AG09319 (cell line): Measurements from ENCODE around the gene SDHAF2.

Experiments
- DNase-seq: peaks from one replicate; pipeline ENCODE4 v3.0.0-alpha.2; 2010; ENCODE audit warnings: low read depth; ENCODE audit errors: extremely low read depth
- TF ChIP-seq, protein P1 (sequence below): IDR thresholded peaks from 2 replicates; pipeline ENCODE4 v1.5.1; 2011; ENCODE audit warnings: low read depth, mild to moderate bottlenecking, inconsistent platforms, low read length, moderate library complexity

Gene SDHAF2

DNA sequence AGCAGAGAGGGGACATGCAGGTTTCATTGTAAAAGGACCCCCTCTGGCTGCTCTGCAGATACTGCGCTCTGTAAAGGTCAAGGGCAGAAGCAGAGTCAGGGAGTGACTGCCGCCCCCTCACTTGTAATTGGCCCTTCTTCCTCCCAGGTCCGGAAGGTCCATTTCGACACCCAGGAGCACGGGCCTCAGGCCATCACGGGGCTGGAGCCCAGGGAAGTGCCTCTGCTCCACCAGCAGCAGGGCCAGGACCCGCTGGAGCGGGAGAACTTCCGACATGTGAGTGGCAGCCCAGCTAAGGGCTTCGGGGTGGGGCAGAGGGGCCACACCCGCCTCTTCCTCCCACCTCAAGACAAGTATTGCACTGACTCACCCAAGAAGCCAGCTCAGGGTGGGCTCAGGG is 54.6 kb downstream of the SDHAF2 start:
- DNase-seq, result no peak
- TF ChIP-seq, protein P1, sequence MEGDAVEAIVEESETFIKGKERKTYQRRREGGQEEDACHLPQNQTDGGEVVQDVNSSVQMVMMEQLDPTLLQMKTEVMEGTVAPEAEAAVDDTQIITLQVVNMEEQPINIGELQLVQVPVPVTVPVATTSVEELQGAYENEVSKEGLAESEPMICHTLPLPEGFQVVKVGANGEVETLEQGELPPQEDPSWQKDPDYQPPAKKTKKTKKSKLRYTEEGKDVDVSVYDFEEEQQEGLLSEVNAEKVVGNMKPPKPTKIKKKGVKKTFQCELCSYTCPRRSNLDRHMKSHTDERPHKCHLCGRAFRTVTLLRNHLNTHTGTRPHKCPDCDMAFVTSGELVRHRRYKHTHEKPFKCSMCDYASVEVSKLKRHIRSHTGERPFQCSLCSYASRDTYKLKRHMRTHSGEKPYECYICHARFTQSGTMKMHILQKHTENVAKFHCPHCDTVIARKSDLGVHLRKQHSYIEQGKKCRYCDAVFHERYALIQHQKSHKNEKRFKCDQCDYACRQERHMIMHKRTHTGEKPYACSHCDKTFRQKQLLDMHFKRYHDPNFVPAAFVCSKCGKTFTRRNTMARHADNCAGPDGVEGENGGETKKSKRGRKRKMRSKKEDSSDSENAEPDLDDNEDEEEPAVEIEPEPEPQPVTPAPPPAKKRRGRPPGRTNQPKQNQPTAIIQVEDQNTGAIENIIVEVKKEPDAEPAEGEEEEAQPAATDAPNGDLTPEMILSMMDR, result no peak

DNA sequence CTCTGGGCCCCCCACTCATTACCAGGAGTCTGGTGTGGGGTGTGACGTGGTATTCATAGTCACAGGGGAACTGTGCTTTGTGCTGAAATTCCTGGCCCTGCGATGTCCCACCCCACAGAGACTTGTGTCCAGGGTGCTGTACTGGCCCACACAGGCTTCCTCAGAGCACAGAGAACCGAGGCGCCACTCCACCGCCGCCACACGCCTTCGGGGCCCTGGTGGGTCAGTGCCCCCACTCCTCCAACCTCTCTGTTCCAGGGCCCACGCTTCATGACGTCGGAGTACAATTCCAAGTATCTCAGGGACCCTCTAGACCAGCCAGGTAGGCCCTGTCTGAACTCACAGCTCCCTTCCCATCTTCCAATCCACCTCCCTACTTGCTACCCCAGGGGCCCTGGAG is 55.2 kb downstream of the SDHAF2 start:
- TF ChIP-seq, protein P1, result no peak
- DNase-seq, result no peak

DNA sequence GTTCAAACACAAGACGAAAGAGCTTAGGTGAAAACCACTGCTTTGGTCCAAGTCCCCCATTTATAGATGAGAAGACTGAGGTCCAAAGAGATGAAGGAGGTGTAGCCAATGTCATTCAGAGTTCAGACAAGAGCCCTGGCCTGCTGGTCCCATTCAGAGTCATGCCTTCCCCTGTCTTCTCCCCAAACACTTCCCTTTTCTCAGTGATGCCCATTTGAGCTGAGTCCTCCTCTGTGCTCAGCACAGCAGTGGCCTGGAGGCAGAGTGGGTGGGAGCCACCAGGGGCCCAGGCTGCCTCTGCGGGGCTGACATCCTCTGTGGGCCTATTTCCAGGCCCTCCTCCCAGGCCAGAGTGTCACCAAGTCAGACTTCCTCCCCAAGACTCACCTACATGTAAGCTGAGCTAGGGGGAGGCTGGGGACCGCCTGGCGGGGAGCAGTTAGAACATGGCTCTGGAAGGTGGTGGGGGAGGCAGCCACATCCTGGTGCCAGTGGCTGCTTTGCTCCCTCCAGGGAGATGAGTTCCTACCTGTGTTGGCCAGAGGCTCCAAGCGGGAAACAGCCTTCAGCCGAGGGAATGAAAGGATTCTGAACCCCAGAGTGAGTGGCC is 56.2 kb downstream of the SDHAF2 start:
- TF ChIP-seq, protein P1, result no peak
- no peak for DNase-seq

DNA sequence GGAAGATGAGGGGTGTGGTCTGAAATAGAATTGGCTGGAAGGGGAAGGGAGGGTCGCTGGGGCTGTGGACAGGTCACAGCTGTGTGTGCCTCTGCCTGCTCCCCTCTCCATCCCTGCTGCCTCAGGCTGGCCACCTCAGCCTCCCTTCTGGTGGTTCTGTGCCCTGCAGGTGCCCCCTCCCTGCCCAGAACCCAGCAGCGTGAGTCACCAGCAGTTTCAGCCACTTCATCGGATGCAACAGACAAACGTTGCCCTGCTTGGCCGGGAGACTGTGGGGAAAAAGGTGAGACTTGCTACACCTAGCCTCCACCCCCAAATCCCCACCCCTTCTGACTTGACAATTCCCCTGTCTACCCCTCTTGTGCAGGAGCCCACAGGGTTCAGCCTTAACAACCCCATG is 56.9 kb downstream of the SDHAF2 start:
- TF ChIP-seq, protein P1, result no peak
- DNase-seq, result no peak

DNA sequence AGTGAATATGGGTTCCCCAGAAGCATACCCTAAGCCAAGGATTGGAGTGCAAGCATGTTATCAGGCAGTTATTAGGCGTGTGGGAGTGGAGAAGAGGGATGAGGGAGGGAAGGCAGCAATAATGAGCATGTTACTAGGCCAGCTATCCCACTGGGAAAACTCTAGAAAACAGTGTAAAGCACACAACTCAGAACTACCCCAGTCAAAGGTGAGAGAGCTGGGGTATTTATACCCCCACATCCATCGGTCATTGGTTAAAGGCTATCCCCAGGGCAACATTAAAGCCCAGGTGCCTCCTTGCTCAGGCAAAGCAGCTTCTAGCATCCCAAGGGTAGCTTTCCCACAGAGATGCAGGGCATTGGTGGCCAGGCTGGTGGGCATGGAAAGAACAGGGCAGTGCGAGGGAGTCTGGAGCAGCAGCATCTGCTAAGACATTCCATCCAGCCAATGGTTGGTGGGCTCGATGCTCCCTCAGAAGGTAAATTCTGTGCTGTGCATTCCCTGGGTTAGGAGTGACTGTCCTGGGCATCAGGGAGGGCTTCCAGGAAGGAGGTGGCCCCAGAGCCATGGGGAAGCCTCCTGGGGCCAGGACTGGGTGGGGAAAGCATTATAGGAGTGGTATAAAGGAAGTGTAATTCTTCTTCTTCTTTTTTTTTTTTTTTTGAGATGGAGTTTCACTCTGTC is 57.6 kb downstream of the SDHAF2 start:
- TF ChIP-seq, protein P1, result no peak

DNA sequence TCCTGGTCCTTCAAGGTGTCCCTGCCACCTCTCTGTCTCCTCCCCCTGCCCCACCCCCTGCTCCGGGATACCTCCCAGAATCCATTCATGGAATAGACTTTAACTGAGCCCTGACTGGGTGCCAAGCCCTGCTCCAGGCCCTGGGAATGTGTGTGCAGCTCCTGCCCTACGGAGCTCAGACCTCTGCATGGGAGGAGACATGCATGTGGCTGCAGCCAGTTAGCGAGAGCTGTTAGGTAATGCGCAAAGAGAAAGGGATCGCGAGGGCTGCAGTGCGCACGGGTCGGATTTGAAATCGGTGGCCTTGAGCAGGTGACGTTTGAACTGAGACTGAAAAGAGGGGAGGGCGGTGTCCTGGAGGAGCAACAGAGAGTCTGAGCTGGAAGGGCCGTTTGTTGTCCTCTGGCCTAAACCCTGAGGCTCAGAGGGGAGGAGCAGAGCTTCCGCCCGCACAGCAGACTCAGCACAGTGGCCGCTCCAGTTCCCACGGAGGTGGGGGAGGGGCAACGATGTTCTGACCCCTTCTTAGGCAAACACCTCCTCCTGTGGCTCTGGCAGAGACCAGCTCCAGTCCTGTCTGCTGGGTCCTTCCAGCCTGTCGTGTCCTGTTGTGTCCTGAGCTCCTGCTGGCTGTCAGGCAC is 58.8 kb downstream of the SDHAF2 start:
- no peak for DNase-seq
- TF ChIP-seq, protein P1, result no peak

More for the DNA sequence above, 57.6 kb downstream of the SDHAF2 start:
- no peak for DNase-seq
